NOMO-1 treated with DMSO at 0.1 percent for 48 hours (cell line): ENCODE measurements around the gene CAMKMT.

Experiments used
- DNase-seq: peaks from one replicate; lab custom pipeline; 2025; ENCODE audit not compliant: unreplicated experiment; lab: John Stamatoyannopoulos, UW

CAMKMT gene

GRCh38 chr2:44723921-44724320 lies 362.2 kb downstream of the CAMKMT start:
- DNase-seq: no peak

- DNase-seq: no peak
Observed at GRCh38 chr2:44730593-44730992, 368.8 kb downstream of the CAMKMT start.

GRCh38 chr2:44731505-44731904 lies 369.8 kb downstream of the CAMKMT start:
- peak; percentile 31 for DNase-seq

GRCh38 chr2:44736270-44736942 lies 374.7 kb downstream of the CAMKMT start:
- DNase-seq: no peak

GRCh38 chr2:44740678-44741077 lies 378.9 kb downstream of the CAMKMT start:
- DNase-seq: peak; percentile 53

- no peak for DNase-seq
Observed at GRCh38 chr2:44741507-44741906, 379.8 kb downstream of the CAMKMT start.

GRCh38 chr2:44742057-44742456 lies 380.3 kb downstream of the CAMKMT start:
- no peak for DNase-seq

GRCh38 chr2:44743473-44743872 lies 381.7 kb downstream of the CAMKMT start:
- DNase-seq: no peak

- DNase-seq: no peak
Observed at GRCh38 chr2:44744961-44745892, 383.5 kb downstream of the CAMKMT start.

- DNase-seq: no peak
Observed at GRCh38 chr2:44745922-44746766, 384.4 kb downstream of the CAMKMT start.

- DNase-seq: no peak
Observed at GRCh38 chr2:44746856-44747615, 385.3 kb downstream of the CAMKMT start.

- no peak for DNase-seq
Observed at GRCh38 chr2:44747794-44748193, 386.0 kb downstream of the CAMKMT start.

GRCh38 chr2:44751754-44752479 lies 390.2 kb downstream of the CAMKMT start:
- DNase-seq: no peak

- DNase-seq: no peak
Observed at GRCh38 chr2:44752761-44753160, 391.0 kb downstream of the CAMKMT start.

GRCh38 chr2:44753552-44754285 lies 392.0 kb downstream of the CAMKMT start:
- peak; percentile 93 for DNase-seq

- DNase-seq: no peak
Observed at GRCh38 chr2:44758591-44758990, 396.8 kb downstream of the CAMKMT start.

GRCh38 chr2:44759823-44760222 lies 398.1 kb downstream of the CAMKMT start:
- no peak for DNase-seq

- no peak for DNase-seq
Observed at GRCh38 chr2:44763275-44763782, 401.6 kb downstream of the CAMKMT start.

GRCh38 chr2:44766220-44766619 lies 404.5 kb downstream of the CAMKMT start:
- DNase-seq: no peak
